ENCODE results near the gene ADGRF1. TPM values are rescaled to one million over a fixed set of nuclear protein-coding genes. Genes with fewer than 3 reads are reported as not detected.
"Not testable (repeated sequence)": the region's sequence is repeated elsewhere in the genome, so short reads cannot be mapped to it uniquely, and the experiment has no call there.

The ADGRF1 gene
- total RNA-seq, 1 donor from 2014 or later = 4.6 TPM

- peak; percentile 9 for DNase-seq (ENCODE audit: low spot score)
These were observed 19.5 kb upstream of the ADGRF1 start for GRCh38 chr6:47061309-47062300.

GRCh38 chr6:47059216-47059885, 17.2 kb upstream of the ADGRF1 start:
- DNase-seq (ENCODE audit: low spot score) = no peak

GRCh38 chr6:47057830-47058540, 15.9 kb upstream of the ADGRF1 start:
- no peak for DNase-seq (ENCODE audit: low spot score)

GRCh38 chr6:47056832-47057231, 14.7 kb upstream of the ADGRF1 start:
- no peak for DNase-seq (ENCODE audit: low spot score)

- DNase-seq (ENCODE audit: low spot score) = not testable (repeated sequence)
These were observed 12.2 kb upstream of the ADGRF1 start for GRCh38 chr6:47054302-47054701.

- DNase-seq (ENCODE audit: low spot score) = no peak
These were observed 6.5 kb upstream of the ADGRF1 start for GRCh38 chr6:47048638-47049037.

GRCh38 chr6:47047479-47048407, 5.6 kb upstream of the ADGRF1 start:
- peak; percentile 82 for DNase-seq (ENCODE audit: low spot score)

- DNase-seq (ENCODE audit: low spot score) = no peak
These were observed 5.0 kb upstream of the ADGRF1 start for GRCh38 chr6:47047097-47047478.

- peak; percentile 12 for DNase-seq (ENCODE audit: low spot score)
These were observed 2.3 kb upstream of the ADGRF1 start for GRCh38 chr6:47044397-47044796.

GRCh38 chr6:47043286-47043685, 1.2 kb upstream of the ADGRF1 start:
- DNase-seq (ENCODE audit: low spot score) = no peak

- DNase-seq (ENCODE audit: low spot score) = no peak
These were observed 391 bp downstream of the ADGRF1 start for GRCh38 chr6:47041741-47042140.

GRCh38 chr6:47034926-47035325, 7.2 kb downstream of the ADGRF1 start:
- DNase-seq (ENCODE audit: low spot score) = peak; percentile 95

GRCh38 chr6:47034421-47034820, 7.7 kb downstream of the ADGRF1 start:
- no peak for DNase-seq (ENCODE audit: low spot score)

- DNase-seq (ENCODE audit: low spot score) = no peak
These were observed 9.0 kb downstream of the ADGRF1 start for GRCh38 chr6:47032974-47033765.

- no peak for DNase-seq (ENCODE audit: low spot score)
These were observed 10.5 kb downstream of the ADGRF1 start for GRCh38 chr6:47031656-47032055.

- DNase-seq (ENCODE audit: low spot score) = no peak
These were observed 12.1 kb downstream of the ADGRF1 start for GRCh38 chr6:47029865-47030561.

- DNase-seq (ENCODE audit: low spot score) = no peak
These were observed 13.2 kb downstream of the ADGRF1 start for GRCh38 chr6:47028835-47029360.

- DNase-seq (ENCODE audit: low spot score) = no peak
These were observed 14.8 kb downstream of the ADGRF1 start for GRCh38 chr6:47027315-47027714.

- DNase-seq (ENCODE audit: low spot score) = no peak
These were observed 15.5 kb downstream of the ADGRF1 start for GRCh38 chr6:47026679-47027078.

All from umbilical cord (tissue), 2 donors.